Mesothelial cell of epicardium (in vitro differentiated cells): ENCODE data around the gene EDDM13. TPM values are rescaled to one million over a fixed set of nuclear protein-coding genes. Genes with fewer than 3 reads are reported as not detected.
"Not testable (repeated sequence)": the region's sequence is repeated elsewhere in the genome, so short reads cannot be mapped to it uniquely, and the experiment has no call there.

Experiments
- DNase-seq, 2 experiments: peaks; one replicate each; pipeline ENCODE4 v3.0.0; 2021; ENCODE audit warnings: low spot score in 2 of 2; ENCODE audit not compliant: unreplicated experiment in 2 of 2
- H3K27ac Mint-ChIP-seq: 2 replicates; pipeline ENCODE4 v1.8.0; 2021; ENCODE audit warnings: mixed read lengths
- H3K27me3 Mint-ChIP-seq: 2 replicates; pipeline ENCODE4 v1.8.0; 2021; ENCODE audit warnings: low read depth, mixed read lengths
- H3K36me3 Mint-ChIP-seq: 2 replicates; pipeline ENCODE4 v1.8.0; 2021; ENCODE audit warnings: mixed read lengths
- H3K4me1 Mint-ChIP-seq: 2 replicates; pipeline ENCODE4 v1.8.0; 2021; ENCODE audit warnings: mixed read lengths
- H3K4me3 Mint-ChIP-seq: 2 replicates; pipeline ENCODE4 v1.8.0; 2021; ENCODE audit warnings: mild to moderate bottlenecking, moderate library complexity, mixed read lengths
- H3K9me3 Mint-ChIP-seq: 2 replicates; pipeline ENCODE4 v1.8.0; 2021; ENCODE audit warnings: mixed read lengths
- total RNA-seq: library from RNA; stranded (reverse); gene quantifications from 3 replicates; pipeline ENCODE4 v1.2.1, GENCODE V29; 2021
- TF ChIP-seq, protein P1 (sequence below): fragments of 200-600 bp; sonication (generic); IDR thresholded peaks from one replicate; pipeline ENCODE4 v1.5.0; 2021; ENCODE audit warnings: antibody characterized with exemption; ENCODE audit not compliant: unreplicated experiment

The EDDM13 gene
- total RNA-seq, 1 donor from 2014 or later = not detected

DNA sequence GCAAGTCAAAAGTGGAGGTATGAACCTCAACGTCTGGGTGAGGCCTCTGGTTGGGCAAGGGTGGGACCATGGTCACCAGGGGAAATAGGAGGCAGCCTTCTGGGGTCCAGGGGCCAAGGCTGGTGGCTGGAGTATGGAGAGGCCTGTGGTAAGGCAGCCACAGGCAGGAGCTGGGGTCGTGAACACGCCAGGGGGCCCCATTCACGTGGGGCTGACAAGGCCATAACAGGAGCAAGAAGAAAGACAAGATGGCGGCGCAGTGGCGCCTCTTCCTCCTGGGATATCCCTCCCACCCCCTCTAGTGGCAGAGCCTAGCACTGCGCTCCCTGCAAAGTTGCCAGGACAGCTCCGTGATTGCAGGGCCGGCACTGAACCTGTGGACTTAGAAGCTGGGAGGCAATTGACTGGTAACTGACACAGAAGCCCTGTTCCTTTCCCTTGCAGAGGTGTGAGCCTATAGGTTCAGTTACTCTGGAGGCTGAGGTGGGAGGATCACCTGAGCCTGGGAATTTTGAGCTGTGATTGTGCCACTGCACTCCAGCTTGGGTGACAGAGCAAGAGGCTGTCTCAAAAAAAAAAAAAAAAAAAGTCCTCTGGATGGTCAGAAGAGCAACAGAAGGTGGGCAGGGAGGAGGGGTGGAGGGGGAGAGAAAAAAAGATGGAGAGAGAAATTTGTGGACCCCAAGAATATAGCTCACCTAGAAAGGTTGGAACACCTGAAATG is 19.7 kb upstream of the EDDM13 start:
- no peak overlapping the region for H3K4me3 Mint-ChIP-seq
- TF ChIP-seq, protein P1, sequence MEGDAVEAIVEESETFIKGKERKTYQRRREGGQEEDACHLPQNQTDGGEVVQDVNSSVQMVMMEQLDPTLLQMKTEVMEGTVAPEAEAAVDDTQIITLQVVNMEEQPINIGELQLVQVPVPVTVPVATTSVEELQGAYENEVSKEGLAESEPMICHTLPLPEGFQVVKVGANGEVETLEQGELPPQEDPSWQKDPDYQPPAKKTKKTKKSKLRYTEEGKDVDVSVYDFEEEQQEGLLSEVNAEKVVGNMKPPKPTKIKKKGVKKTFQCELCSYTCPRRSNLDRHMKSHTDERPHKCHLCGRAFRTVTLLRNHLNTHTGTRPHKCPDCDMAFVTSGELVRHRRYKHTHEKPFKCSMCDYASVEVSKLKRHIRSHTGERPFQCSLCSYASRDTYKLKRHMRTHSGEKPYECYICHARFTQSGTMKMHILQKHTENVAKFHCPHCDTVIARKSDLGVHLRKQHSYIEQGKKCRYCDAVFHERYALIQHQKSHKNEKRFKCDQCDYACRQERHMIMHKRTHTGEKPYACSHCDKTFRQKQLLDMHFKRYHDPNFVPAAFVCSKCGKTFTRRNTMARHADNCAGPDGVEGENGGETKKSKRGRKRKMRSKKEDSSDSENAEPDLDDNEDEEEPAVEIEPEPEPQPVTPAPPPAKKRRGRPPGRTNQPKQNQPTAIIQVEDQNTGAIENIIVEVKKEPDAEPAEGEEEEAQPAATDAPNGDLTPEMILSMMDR = peak; percentile 76
- no peaks in the 10 kb centered on the region for H3K27me3 Mint-ChIP-seq
- no peaks in the 10 kb centered on the region for H3K4me1 Mint-ChIP-seq
- no peak overlapping the region for H3K27ac Mint-ChIP-seq
- peaks cover 12% of the 10 kb centered on the region for H3K9me3 Mint-ChIP-seq
- peak; percentile 23 to 75 for DNase-seq
- peaks cover 3% of the 10 kb centered on the region for H3K36me3 Mint-ChIP-seq

DNA sequence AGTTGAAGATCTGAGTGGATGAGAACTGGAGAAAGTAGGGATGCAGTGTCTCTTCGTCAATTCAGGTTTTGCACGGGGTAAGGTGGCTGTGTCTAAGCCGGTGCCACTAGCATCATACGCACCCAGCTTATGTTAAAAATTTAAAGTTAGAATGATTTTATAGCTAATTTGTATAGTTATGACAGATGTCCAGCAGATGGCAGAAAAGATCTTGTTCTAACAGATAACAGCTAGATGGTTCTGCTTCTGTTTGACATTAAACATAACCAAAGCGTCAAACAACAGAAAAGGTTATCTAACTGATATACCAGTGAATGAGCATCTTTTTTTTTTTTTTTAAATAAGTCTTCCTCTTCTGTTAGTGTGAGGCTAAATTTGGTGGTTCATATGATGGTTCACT is 18.8 kb upstream of the EDDM13 start:
- H3K4me3 Mint-ChIP-seq = no peak overlapping the region
- no peaks in the 10 kb centered on the region for H3K4me1 Mint-ChIP-seq
- no peak for DNase-seq

DNA sequence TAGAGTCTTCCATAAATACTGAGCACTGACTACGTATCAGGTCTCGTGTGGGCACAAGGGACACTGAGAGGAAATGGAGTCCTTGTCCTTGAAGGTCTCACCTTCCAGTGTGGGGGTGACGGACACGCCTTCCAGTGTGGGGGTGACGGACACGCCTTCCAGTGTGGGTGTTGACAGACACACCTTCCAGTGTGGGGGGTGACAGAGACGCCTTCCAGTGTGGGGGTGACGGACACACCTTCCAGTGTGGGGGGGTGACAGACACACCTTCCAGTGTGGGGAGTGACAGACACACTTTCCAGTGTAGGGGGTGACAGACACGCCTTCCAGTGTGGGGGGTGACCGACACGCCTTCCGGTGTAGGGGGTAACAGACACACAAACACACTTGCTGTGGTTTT is 14.3 kb upstream of the EDDM13 start:
- TF ChIP-seq, protein P1 = no peak
- Mint-ChIP-seq H3K36me3 (peaks cover 3% of the 10 kb centered on the region), H3K27ac (no peak overlapping the region), H3K9me3 (peaks cover 2% of the 10 kb centered on the region), H3K4me1 (no peaks in the 10 kb centered on the region), H3K4me3 (no peak overlapping the region), H3K27me3 (no peaks in the 10 kb centered on the region)
- DNase-seq = no peak

More for the DNA sequence above, 18.8 kb upstream of the EDDM13 start:
- TF ChIP-seq, protein P1 = peak; percentile 27
- H3K36me3 Mint-ChIP-seq = peaks cover 3% of the 10 kb centered on the region
- no peaks in the 10 kb centered on the region for H3K27me3 Mint-ChIP-seq
- no peak overlapping the region for H3K27ac Mint-ChIP-seq
- H3K9me3 Mint-ChIP-seq = peaks cover 12% of the 10 kb centered on the region

DNA sequence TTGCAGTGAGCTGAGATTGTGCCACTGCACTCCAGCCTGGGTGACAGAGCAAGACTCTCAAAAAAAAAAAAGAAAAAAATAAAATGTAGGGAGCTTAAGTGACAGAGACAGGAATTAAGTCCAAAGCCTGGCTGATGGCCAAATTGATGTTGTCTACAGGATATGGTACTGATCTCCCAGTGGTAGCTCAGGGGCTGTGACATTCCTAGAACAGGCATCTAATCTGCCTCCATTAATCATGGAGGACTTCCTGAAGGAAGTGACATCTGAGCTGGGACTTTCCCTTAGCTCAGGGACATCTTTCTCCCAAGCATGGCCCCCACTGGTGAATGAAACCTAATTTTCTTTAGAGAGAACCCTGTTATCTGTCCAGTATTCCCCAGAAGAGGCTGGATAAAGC is 11.4 kb upstream of the EDDM13 start:
- Mint-ChIP-seq H3K4me3 (no peak overlapping the region), H3K36me3 (peaks cover 5% of the 10 kb centered on the region), H3K4me1 (no peaks in the 10 kb centered on the region), H3K9me3 (peaks cover 5% of the 10 kb centered on the region), H3K27ac (no peak overlapping the region), H3K27me3 (no peaks in the 10 kb centered on the region)
- TF ChIP-seq, protein P1 = no peak
- DNase-seq = no peak

DNA sequence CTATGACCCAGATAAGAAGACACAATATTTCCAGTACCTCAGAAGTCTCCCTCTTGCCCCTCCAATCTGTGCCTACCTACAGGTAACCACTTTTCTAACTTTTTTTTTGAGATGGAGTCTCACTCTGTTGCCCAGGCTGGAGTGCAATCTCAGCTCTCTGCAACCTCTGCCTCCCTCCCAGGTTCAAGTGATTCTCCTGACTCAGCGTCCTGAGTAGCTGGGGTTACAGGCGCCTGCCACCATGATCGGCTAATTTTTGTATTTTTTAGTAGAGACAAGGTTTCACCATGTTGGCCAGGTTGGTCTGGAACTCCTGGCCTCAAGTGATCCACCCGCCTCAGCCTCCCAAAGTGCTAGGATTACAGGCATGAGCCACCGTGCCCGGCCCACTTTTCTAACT is 10.6 kb upstream of the EDDM13 start:
- not testable (repeated sequence) for H3K36me3 Mint-ChIP-seq, DNase-seq, H3K9me3 Mint-ChIP-seq, H3K27ac Mint-ChIP-seq, H3K4me3 Mint-ChIP-seq, H3K4me1 Mint-ChIP-seq, H3K27me3 Mint-ChIP-seq

- Mint-ChIP-seq H3K27me3 (no peaks in the 10 kb centered on the region), H3K4me3 (no peak overlapping the region), H3K27ac (no peak overlapping the region), H3K9me3 (peaks cover 5% of the 10 kb centered on the region), H3K36me3 (peaks cover 5% of the 10 kb centered on the region), H3K4me1 (no peaks in the 10 kb centered on the region)
- TF ChIP-seq, protein P1 = no peak
- no peak for DNase-seq
Measured at GRCh38 chr19:56263319-56263718, 9.2 kb upstream of the EDDM13 start.
